GM13977 (cell line): ENCODE results near the gene SPRR2D.
"Not testable (repeated sequence)": the region's sequence is repeated elsewhere in the genome, so short reads cannot be mapped to it uniquely, and the experiment has no call there.

Source experiments
- DNase-seq: peaks from one replicate; pipeline ENCODE4 v3.0.0; 2012; ENCODE audit warnings: low spot score
- in situ Hi-C: fragments of 300-500 bp; cut with MboI; formaldehyde crosslinking; loops from one replicate; pipeline ENCODE4 v1.12.0; 2022; ENCODE audit warnings: low sequenced_read_pairs, low pct_unique_long_range_greater_than_20kb, mixed read lengths, inconsistent platforms; ENCODE audit not compliant: unreplicated experiment
- TF ChIP-seq, protein P1 (sequence below): IDR thresholded peaks from 2 replicates; pipeline ENCODE4 v1.5.1; 2012; ENCODE audit warnings: mild to moderate bottlenecking, control low read depth; ENCODE audit not compliant: insufficient read depth; ENCODE audit errors: extremely low read depth, missing control alignments

SPRR2D gene

DNA sequence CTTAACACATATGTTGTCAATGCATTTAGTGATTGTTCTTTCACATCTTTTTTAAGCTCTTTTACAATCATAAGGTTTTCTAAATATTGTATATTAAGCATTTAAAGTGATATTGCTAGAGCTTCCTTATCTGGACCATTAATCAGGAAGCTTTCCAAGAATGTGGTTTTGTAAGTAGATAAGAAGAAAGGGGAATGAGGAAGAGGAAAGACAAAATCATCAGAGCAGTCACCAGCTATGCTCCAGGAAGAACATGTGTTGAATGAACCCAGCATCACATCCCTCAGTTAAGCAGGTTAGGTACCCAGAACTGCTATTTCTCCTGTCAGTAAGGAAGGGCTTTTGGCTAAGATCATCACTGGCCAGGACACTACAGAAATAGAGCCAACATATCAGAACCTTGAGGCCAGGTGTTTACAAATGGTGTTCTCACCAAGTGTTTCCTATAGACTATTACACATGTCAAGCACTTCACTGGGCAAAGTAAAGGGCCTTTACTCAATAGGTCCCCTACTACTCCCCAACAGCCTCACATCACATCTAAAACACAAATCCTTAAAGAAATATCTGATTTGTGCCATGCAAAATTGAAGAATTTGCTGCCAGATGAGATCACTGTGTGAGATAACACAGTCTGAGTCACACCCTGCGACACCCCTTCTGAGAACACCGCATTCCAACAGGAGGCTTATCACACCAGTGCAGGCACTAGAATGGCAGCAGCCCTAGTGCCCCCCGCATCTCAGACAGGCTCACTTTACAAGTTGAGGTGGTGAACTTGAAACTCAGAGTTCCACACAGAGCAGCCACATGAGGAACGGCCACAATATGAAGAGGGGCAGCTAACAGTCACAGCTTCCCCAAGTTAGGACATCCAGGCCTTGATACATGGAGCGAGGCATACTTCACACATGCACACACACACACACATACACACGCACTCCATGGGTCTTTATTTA is 18.2 kb upstream of the SPRR2D start:
- TF ChIP-seq, protein P1, sequence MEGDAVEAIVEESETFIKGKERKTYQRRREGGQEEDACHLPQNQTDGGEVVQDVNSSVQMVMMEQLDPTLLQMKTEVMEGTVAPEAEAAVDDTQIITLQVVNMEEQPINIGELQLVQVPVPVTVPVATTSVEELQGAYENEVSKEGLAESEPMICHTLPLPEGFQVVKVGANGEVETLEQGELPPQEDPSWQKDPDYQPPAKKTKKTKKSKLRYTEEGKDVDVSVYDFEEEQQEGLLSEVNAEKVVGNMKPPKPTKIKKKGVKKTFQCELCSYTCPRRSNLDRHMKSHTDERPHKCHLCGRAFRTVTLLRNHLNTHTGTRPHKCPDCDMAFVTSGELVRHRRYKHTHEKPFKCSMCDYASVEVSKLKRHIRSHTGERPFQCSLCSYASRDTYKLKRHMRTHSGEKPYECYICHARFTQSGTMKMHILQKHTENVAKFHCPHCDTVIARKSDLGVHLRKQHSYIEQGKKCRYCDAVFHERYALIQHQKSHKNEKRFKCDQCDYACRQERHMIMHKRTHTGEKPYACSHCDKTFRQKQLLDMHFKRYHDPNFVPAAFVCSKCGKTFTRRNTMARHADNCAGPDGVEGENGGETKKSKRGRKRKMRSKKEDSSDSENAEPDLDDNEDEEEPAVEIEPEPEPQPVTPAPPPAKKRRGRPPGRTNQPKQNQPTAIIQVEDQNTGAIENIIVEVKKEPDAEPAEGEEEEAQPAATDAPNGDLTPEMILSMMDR = no peak
- no peak for DNase-seq
- in situ Hi-C loops = no loop called here

- in situ Hi-C loops = no loop called here
- DNase-seq = no peak
- TF ChIP-seq, protein P1 = no peak
Observed at GRCh38 chr1:153058154-153058553, 17.2 kb upstream of the SPRR2D start.

DNA sequence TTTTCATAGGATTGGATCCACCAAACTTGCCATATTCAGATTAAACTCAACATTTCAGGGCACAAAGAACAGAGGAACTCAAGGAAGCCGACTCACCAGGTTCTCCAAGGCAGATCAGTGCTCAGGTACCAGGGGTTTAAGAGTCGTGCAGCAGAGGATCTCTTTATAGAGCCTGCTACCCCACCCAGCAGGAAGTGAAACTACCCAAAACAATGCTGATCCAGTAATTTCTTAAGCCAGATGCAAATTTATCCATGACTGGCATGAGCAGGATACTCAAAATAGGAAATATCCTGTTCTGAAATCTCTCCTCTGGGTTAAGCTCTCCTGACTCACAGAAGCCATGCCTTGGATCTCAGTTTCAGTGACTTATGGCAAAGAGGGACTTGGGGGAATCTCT is 16.5 kb upstream of the SPRR2D start, which contains the start of gene SPRR2A:
TSS of gene SPRR2A (minus strand) at position 138 of the 400 bp plus-strand sequence. CDS start 777 bp downstream, outside the sequence.
- in situ Hi-C loops = no loop called here
- no peak for DNase-seq

DNA sequence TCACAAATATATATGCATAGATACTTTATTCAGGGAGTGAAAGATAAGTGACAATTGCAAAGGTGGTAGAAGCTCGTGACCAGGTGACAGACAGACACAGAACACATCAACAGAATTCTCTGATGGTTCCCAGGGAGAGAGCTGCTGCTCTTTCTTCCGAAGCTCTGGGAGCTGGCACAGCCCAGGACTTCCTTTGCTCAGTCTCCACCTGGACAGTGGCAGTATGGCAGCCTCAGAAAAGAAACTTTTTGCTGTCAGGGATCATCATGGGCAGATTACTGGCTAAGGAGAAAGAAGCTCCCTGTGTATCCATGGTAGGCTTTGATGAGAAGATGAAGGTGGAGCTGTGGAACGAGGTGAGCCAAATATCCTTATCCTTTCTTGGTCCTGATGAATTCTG is 15.2 kb upstream of the SPRR2D start:
- in situ Hi-C loops, DNase-seq: not testable (repeated sequence)

More for the DNA sequence above, 16.5 kb upstream of the SPRR2D start, which contains the start of gene SPRR2A:
- TF ChIP-seq, protein P1 = no peak

DNA sequence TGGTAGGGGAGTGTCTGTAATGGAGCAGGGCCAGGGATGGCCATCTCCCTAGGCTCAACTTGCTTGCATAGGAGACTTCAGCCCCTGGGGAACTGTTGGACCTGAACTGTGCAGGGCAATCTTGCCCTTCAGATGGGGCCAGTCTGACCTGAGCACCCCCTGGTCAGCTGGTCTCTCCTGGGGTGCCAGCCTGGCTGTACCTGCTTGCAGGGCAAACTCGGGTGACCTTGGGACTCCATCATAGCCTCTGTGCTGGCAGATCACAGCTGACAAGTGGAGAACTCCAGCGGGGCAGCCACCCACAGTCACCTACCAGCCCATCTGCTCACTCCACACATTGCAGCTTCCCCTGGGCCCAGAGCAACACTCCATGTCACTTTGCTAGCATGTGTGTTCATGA is 8.3 kb upstream of the SPRR2D start:
- TF ChIP-seq, protein P1 = no peak
- in situ Hi-C loops = no loop called here

GRCh38 chr1:153035211-153035610 is 5.7 kb downstream of the SPRR2D start:
- in situ Hi-C loops = no loop called here
- TF ChIP-seq, protein P1 = no peak
- DNase-seq = no peak

More for the DNA sequence above, 8.3 kb upstream of the SPRR2D start:
- DNase-seq = no peak

GRCh38 chr1:153032677-153033308 is 8.1 kb downstream of the SPRR2D start:
- DNase-seq = peak; percentile 11
- in situ Hi-C loops = no loop called here
- TF ChIP-seq, protein P1 = peak; percentile 24
